ENCODE data around the gene FOXO4.

FOXO4 gene

DNA sequence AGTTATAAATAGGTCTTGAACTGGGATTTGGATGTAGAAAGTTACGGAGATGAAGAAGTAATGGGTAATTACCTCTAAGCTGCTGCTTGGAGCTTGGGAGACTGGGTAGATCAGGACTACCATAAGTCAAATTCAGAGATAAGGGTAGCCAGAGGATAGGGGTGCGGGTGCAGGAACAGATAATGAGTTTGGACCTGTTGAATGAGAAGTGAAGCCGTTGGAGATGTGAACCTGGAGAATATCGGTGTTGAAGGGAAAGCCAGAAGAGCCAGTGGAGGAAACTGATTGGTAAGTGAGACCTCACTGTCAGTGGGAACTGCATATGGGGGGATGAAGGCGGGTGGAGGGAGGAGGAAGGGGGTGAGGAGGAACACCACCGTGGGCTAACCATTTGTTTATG lies 618 bp upstream of the FOXO4 start:
- no peak overlapping the region for H3K27ac ChIP-seq
- H3K4me3 ChIP-seq = peak overlapping the region; percentile 77
- no peak for DNase-seq (ENCODE audit: low read depth, low spot score)
- H3K36me3 ChIP-seq (ENCODE audit: insufficient read depth, low read length) = no peaks in the 10 kb centered on the region
- TF ChIP-seq POLR2AphosphoS5 (IDR thresholded peaks at IDR 0.05; ENCODE audit: borderline replicate concordance, low read depth, low read length) (no peak), EZH2 (IDR thresholded peaks at IDR 0.05) (no peak), FOXP2 (optimal IDR thresholded peaks at IDR 0.05; ENCODE audit: control extremely low read depth, extremely low read length, insufficient read depth) (no peak)
- no peaks in the 10 kb centered on the region for H3K9me3 ChIP-seq (ENCODE audit: low read depth, low read length)
- peak overlapping the region; percentile 74 for H3K9ac ChIP-seq (ENCODE audit: insufficient read length)

DNA sequence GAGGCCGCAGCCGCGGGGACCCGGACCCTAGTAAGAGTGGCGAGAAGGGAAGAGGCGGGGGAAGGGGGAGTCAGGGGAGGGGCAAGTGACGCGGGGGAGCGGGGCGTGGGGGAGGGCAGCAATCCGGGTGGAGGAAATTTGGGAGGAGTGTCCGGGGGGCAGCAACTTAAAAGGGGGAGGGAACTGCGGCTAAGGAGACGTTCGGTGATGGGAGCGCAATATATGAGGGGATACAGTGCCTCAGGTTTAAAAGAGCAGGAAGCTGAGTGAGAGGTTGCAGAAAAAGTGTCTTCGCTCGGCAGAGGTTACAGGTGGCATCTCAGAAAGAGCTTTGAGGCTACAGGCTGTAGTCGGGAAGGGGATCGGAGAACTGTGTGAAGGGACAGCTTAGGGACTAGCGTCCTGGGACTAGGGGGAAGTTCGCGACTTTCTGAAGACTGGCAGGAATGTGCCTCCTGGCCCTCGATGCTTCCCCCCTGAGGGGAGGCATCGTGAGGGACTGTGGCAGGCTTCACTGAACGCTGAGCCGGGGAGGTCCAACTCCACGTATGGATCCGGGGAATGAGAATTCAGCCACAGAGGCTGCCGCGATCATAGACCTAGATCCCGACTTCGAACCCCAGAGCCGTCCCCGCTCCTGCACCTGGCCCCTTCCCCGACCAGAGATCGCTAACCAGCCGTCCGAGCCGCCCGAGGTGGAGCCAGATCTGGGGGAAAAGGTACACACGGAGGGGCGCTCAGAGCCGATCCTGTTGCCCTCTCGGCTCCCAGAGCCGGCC lies 519 bp downstream of the FOXO4 start:
- Histone ChIP-seq H3K9ac (ENCODE audit: insufficient read length) (peak overlapping the region; percentile 53), H3K4me3 (peak overlapping the region; percentile 77), H3K9me3 (ENCODE audit: low read depth, low read length) (no peaks in the 10 kb centered on the region), H3K27ac (no peak overlapping the region), H3K36me3 (ENCODE audit: insufficient read depth, low read length) (no peaks in the 10 kb centered on the region)
- DNase-seq (ENCODE audit: low read depth, low spot score) = no peak
- TF ChIP-seq FOXP2 (optimal IDR thresholded peaks at IDR 0.05; ENCODE audit: control extremely low read depth, extremely low read length, insufficient read depth) (no peak), POLR2AphosphoS5 (IDR thresholded peaks at IDR 0.05; ENCODE audit: borderline replicate concordance, low read depth, low read length) (no peak), EZH2 (IDR thresholded peaks at IDR 0.05) (no peak)

DNA sequence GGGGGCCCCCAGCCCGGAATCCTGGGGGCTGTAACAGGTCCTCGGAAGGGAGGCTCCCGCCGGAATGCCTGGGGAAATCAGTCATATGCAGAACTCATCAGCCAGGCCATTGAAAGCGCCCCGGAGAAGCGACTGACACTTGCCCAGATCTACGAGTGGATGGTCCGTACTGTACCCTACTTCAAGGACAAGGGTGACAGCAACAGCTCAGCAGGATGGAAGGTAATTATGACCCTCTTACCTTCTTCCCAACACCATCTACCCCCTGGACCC lies 1.0 kb downstream of the FOXO4 start:
- no peak for DNase-seq (ENCODE audit: low read depth, low spot score)
- Histone ChIP-seq H3K9me3 (ENCODE audit: low read depth, low read length) (no peaks in the 10 kb centered on the region), H3K36me3 (ENCODE audit: insufficient read depth, low read length) (no peaks in the 10 kb centered on the region), H3K4me3 (peak overlapping the region; percentile 77), H3K27ac (no peak overlapping the region), H3K9ac (ENCODE audit: insufficient read length) (peak overlapping the region; percentile 53)
- no peak for TF ChIP-seq POLR2AphosphoS5 (IDR thresholded peaks at IDR 0.05; ENCODE audit: borderline replicate concordance, low read depth, low read length)

DNA sequence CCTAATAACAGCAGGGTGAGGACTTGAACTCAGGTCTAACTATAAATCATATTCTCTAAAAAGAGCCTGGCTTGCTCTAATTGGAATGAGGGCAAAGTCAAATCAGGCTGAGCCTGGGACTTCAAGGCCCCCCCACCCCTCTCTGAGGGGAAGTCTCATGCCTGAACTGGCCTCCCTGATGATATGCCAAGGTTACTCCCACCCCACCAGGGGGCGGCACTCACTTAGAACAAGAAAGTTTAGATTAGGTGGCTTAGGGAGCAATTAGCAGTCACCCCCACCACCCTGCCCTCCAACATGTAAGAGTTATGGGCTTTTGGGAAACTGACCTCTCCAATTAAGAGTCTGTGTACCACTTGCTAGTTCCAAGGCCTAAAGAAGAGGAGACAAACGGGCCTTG lies 2.7 kb downstream of the FOXO4 start:
- no peak overlapping the region for H3K4me3 ChIP-seq
- no peaks in the 10 kb centered on the region for H3K36me3 ChIP-seq (ENCODE audit: insufficient read depth, low read length)
- DNase-seq (ENCODE audit: low read depth, low spot score) = no peak
- no peak overlapping the region for H3K9ac ChIP-seq (ENCODE audit: insufficient read length)
- H3K27ac ChIP-seq = no peak overlapping the region
- no peaks in the 10 kb centered on the region for H3K9me3 ChIP-seq (ENCODE audit: low read depth, low read length)
- no peak for TF ChIP-seq EZH2 (IDR thresholded peaks at IDR 0.05)
- TF ChIP-seq FOXP2 (optimal IDR thresholded peaks at IDR 0.05; ENCODE audit: control extremely low read depth, extremely low read length, insufficient read depth) = no peak
- no peak for TF ChIP-seq POLR2AphosphoS5 (IDR thresholded peaks at IDR 0.05; ENCODE audit: borderline replicate concordance, low read depth, low read length)

DNA sequence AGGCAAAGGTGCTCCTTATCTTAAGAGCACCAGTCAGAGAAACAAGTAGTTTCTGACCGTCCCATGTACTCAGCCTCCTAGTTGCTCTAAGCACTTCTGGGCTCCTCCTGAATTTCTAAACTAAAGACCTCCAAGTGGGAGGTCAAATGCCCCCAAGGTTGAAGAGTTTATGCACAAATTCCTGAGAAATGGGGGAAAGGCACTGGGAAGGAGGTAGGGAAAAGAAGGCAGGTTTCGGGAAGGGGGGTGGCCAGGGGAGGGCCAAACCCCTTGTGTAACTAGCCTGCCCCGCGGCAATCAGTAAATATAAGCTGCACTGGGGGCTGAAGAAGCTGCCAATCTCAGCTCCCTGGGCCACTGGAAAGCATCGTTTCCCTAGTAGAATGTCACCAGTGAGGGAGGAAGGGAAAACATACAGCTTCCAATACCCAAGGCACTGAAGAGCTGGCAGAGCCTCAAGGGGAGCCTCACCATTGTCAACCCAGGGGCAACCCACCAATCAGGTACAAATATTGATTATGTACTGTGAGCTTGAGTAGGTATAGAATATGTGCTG lies 3.4 kb downstream of the FOXO4 start:
- H3K9me3 ChIP-seq (ENCODE audit: low read depth, low read length) = no peaks in the 10 kb centered on the region
- TF ChIP-seq EZH2 (IDR thresholded peaks at IDR 0.05) = no peak
- no peaks in the 10 kb centered on the region for H3K36me3 ChIP-seq (ENCODE audit: insufficient read depth, low read length)
- H3K9ac ChIP-seq (ENCODE audit: insufficient read length) = no peak overlapping the region
- DNase-seq (ENCODE audit: low read depth, low spot score) = no peak
- no peak overlapping the region for H3K4me3 ChIP-seq
- no peak overlapping the region for H3K27ac ChIP-seq

DNA sequence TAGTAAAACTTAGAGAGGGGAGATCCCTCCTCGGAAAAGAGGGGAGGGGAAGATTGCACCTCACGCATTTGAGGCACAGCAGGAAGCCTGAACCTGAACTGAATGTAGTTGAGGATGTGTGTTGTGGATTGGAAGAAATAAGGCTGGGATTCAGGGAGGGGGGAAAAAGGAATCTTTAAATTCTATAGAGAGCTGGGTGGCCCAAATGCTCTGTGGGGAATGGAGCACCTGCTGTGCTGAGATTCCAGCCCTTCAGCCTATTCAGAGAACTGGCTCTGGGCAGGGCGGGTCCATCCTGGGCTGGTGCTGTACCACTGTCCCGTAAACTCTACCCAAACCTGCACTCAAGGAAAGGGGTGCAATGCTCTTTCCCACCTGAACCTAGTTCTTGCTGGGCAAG lies 4.1 kb downstream of the FOXO4 start:
- Histone ChIP-seq H3K4me3 (no peak overlapping the region), H3K36me3 (ENCODE audit: insufficient read depth, low read length) (no peaks in the 10 kb centered on the region), H3K9ac (ENCODE audit: insufficient read length) (no peak overlapping the region), H3K9me3 (ENCODE audit: low read depth, low read length) (no peaks in the 10 kb centered on the region), H3K27ac (no peak overlapping the region)
- TF ChIP-seq POLR2AphosphoS5 (IDR thresholded peaks at IDR 0.05; ENCODE audit: borderline replicate concordance, low read depth, low read length) = no peak
- TF ChIP-seq EZH2 (IDR thresholded peaks at IDR 0.05) = no peak
- TF ChIP-seq FOXP2 (optimal IDR thresholded peaks at IDR 0.05; ENCODE audit: control extremely low read depth, extremely low read length, insufficient read depth) = no peak
- no peak for DNase-seq (ENCODE audit: low read depth, low spot score)

DNA sequence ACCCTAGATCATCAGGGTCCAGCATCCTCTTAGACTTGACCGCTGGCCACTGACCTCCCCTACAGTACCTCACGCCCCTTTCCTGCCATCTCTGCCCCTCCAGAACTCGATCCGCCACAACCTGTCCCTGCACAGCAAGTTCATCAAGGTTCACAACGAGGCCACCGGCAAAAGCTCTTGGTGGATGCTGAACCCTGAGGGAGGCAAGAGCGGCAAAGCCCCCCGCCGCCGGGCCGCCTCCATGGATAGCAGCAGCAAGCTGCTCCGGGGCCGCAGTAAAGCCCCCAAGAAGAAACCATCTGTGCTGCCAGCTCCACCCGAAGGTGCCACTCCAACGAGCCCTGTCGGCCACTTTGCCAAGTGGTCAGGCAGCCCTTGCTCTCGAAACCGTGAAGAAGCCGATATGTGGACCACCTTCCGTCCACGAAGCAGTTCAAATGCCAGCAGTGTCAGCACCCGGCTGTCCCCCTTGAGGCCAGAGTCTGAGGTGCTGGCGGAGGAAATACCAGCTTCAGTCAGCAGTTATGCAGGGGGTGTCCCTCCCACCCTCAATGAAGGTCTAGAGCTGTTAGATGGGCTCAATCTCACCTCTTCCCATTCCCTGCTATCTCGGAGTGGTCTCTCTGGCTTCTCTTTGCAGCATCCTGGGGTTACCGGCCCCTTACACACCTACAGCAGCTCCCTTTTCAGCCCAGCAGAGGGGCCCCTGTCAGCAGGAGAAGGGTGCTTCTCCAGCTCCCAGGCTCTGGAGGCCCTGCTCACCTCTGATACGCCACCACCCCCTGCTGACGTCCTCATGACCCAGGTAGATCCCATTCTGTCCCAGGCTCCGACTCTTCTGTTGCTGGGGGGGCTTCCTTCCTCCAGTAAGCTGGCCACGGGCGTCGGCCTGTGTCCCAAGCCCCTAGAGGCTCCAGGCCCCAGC lies 5.2 kb downstream of the FOXO4 start:
- DNase-seq (ENCODE audit: low read depth, low spot score) = no peak
- no peak overlapping the region for H3K9ac ChIP-seq (ENCODE audit: insufficient read length)
- no peak overlapping the region for H3K4me3 ChIP-seq
- no peaks in the 10 kb centered on the region for H3K9me3 ChIP-seq (ENCODE audit: low read depth, low read length)
- no peaks in the 10 kb centered on the region for H3K36me3 ChIP-seq (ENCODE audit: insufficient read depth, low read length)
- H3K27ac ChIP-seq = no peak overlapping the region
- TF ChIP-seq POLR2AphosphoS5 (IDR thresholded peaks at IDR 0.05; ENCODE audit: borderline replicate concordance, low read depth, low read length) = no peak
- no peak for TF ChIP-seq EZH2 (IDR thresholded peaks at IDR 0.05)
- TF ChIP-seq FOXP2 (optimal IDR thresholded peaks at IDR 0.05; ENCODE audit: control extremely low read depth, extremely low read length, insufficient read depth) = no peak

DNA sequence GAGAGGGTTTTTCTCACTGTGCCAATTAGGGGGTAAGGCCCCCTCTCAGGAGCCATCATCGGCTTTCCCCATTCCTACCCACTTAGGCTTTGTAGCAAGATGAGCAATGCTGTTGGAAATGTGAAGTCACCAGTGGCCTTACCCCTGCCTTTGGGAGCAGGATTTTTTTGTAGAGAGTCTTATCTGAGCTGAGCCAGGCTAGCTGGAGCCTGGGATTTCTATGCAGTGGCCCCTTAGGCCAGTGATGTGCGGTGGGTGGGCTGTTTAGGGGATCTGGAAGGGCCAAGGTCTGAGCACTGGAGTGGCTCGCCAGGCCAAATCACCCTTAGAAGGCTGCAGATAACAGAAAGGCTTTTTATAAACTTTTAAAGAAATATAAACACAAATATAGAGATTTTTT lies 6.6 kb downstream of the FOXO4 start:
- no peaks in the 10 kb centered on the region for H3K9me3 ChIP-seq (ENCODE audit: low read depth, low read length)
- peak overlapping the region; percentile 95 for H3K27ac ChIP-seq
- H3K9ac ChIP-seq (ENCODE audit: insufficient read length) = no peak overlapping the region
- no peak for TF ChIP-seq EZH2 (IDR thresholded peaks at IDR 0.05)
- no peak for TF ChIP-seq FOXP2 (optimal IDR thresholded peaks at IDR 0.05; ENCODE audit: control extremely low read depth, extremely low read length, insufficient read depth)
- no peak for TF ChIP-seq POLR2AphosphoS5 (IDR thresholded peaks at IDR 0.05; ENCODE audit: borderline replicate concordance, low read depth, low read length)
- no peak overlapping the region for H3K4me3 ChIP-seq
- DNase-seq (ENCODE audit: low read depth, low spot score) = no peak
- no peaks in the 10 kb centered on the region for H3K36me3 ChIP-seq (ENCODE audit: insufficient read depth, low read length)

Data from SK-N-MC (cell line).